ENCODE data around the gene ERICH6B. TPM values are rescaled to one million over a fixed set of nuclear protein-coding genes. Genes with fewer than 3 reads are reported as not detected.

ERICH6B gene
- polyA plus RNA-seq, 1 of the 3 experiments (the other 2 are of a cell fraction): not detected

DNA sequence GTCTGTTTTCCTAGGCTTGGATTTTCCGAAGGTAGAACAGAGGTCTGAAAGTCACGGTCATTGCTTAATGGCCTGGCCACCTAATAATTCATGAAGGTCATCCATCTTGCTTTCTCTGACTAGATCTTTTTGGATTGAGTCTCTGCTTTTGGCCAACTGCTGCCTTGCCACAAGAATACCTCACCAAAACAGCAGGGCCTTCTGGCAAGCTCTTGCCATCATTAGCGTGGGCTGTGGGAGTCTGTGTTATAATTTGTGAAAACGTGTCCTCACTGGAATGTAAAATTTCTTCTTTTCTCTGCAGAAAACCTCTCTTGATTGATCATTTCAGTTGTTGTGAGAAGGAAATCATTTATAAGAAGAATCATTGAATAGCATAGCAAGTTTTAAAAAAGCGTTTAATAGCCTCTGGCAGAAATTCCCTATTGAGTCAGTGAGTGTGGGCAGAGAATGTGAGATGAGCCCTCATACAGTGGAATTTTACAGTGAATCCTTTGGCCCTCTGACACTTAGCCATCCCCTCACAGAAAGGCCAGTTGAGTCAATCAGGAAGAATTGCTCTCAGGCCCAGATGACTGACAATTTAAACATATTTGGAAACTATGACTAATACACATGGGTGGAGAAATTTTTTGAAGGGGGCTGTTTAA lies 43.2 kb upstream of the ERICH6B start:
- DNase-seq: no peak
- Histone ChIP-seq H3K4me1 (ENCODE audit: control insufficient read depth in 1 of 2, insufficient read depth in 2 of 2, low read depth in 1 of 2, low read length in 1 of 2) (no peaks in the 10 kb centered on the region), H2AFZ (ENCODE audit: low read depth) (no peak overlapping the region), H3K9me3 (no peaks in the 10 kb centered on the region), H3K36me3 (replicated peaks in 1 of 2; ENCODE audit: control insufficient read depth in 1 of 2, insufficient read depth in 2 of 2, low read length in 1 of 2) (no peaks in the 10 kb centered on the region), H3K79me2 (ENCODE audit: insufficient read depth) (no peaks in the 10 kb centered on the region), H3F3A (replicated peaks; ENCODE audit: insufficient read depth) (no peaks in the 10 kb centered on the region), H3K9ac (no peak overlapping the region), H3K9me2 (no peaks in the 10 kb centered on the region), H3K27ac (ENCODE audit: low read depth in 2 of 2, low read length in 1 of 2) (no peak overlapping the region), H3K4me3 (ENCODE audit: low read depth in 2 of 2, low read length in 1 of 2) (no peak overlapping the region), H3K4me2 (no peak overlapping the region), H4K20me1 (ENCODE audit: insufficient read depth) (no peaks in the 10 kb centered on the region), H3K27me3 (ENCODE audit: insufficient read depth) (no peaks in the 10 kb centered on the region)
- CTCF ChIA-PET: no interaction called here
- WGBS (ENCODE audit: low lambda C conversion rate): 45% methylated on average over 5 of the region's 5 CpGs
- TF ChIP-seq JUND (IDR thresholded peaks at IDR 0.05): no peak
- TF ChIP-seq EP300 (IDR thresholded peaks at IDR 0.05; ENCODE audit: borderline replicate concordance in 1 of 2, low read depth in 1 of 2, low read length in 1 of 2): no peak
- no peak for TF ChIP-seq YY1 (IDR thresholded peaks at IDR 0.05; ENCODE audit: low read depth)
- no peak for TF ChIP-seq SIN3A (IDR thresholded peaks at IDR 0.05; ENCODE audit: borderline replicate concordance, low read depth, low read length)
- TF ChIP-seq RAD21 (IDR thresholded peaks at IDR 0.05; ENCODE audit: low read length): no peak
- TF ChIP-seq GABPA (IDR thresholded peaks at IDR 0.05; ENCODE audit: low read depth): no peak
- TF ChIP-seq, protein P1, sequence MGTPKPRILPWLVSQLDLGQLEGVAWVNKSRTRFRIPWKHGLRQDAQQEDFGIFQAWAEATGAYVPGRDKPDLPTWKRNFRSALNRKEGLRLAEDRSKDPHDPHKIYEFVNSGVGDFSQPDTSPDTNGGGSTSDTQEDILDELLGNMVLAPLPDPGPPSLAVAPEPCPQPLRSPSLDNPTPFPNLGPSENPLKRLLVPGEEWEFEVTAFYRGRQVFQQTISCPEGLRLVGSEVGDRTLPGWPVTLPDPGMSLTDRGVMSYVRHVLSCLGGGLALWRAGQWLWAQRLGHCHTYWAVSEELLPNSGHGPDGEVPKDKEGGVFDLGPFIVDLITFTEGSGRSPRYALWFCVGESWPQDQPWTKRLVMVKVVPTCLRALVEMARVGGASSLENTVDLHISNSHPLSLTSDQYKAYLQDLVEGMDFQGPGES (IDR thresholded peaks at IDR 0.05; ENCODE audit: low read depth, low read length): no peak
- TF ChIP-seq, protein P2, sequence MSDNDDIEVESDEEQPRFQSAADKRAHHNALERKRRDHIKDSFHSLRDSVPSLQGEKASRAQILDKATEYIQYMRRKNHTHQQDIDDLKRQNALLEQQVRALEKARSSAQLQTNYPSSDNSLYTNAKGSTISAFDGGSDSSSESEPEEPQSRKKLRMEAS (IDR thresholded peaks at IDR 0.05; ENCODE audit: low read depth): no peak
- TF ChIP-seq TCF12 (IDR thresholded peaks at IDR 0.05): no peak
- no peak for TF ChIP-seq CHD2 (IDR thresholded peaks at IDR 0.05; ENCODE audit: low read length, partially characterized antibody)
- TF ChIP-seq ELF1 (IDR thresholded peaks at IDR 0.05): no peak
- no peak for TF ChIP-seq SMC3 (IDR thresholded peaks at IDR 0.05; ENCODE audit: low read depth, low read length)
- TF ChIP-seq, protein P3, sequence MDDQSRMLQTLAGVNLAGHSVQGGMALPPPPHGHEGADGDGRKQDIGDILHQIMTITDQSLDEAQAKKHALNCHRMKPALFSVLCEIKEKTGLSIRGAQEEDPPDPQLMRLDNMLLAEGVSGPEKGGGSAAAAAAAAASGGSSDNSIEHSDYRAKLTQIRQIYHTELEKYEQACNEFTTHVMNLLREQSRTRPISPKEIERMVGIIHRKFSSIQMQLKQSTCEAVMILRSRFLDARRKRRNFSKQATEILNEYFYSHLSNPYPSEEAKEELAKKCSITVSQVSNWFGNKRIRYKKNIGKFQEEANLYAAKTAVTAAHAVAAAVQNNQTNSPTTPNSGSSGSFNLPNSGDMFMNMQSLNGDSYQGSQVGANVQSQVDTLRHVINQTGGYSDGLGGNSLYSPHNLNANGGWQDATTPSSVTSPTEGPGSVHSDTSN (IDR thresholded peaks at IDR 0.05): no peak
- TF ChIP-seq, protein P4, sequence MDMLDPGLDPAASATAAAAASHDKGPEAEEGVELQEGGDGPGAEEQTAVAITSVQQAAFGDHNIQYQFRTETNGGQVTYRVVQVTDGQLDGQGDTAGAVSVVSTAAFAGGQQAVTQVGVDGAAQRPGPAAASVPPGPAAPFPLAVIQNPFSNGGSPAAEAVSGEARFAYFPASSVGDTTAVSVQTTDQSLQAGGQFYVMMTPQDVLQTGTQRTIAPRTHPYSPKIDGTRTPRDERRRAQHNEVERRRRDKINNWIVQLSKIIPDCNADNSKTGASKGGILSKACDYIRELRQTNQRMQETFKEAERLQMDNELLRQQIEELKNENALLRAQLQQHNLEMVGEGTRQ (IDR thresholded peaks at IDR 0.05; ENCODE audit: borderline replicate concordance, low read depth, low read length): no peak
- TF ChIP-seq, protein P5, sequence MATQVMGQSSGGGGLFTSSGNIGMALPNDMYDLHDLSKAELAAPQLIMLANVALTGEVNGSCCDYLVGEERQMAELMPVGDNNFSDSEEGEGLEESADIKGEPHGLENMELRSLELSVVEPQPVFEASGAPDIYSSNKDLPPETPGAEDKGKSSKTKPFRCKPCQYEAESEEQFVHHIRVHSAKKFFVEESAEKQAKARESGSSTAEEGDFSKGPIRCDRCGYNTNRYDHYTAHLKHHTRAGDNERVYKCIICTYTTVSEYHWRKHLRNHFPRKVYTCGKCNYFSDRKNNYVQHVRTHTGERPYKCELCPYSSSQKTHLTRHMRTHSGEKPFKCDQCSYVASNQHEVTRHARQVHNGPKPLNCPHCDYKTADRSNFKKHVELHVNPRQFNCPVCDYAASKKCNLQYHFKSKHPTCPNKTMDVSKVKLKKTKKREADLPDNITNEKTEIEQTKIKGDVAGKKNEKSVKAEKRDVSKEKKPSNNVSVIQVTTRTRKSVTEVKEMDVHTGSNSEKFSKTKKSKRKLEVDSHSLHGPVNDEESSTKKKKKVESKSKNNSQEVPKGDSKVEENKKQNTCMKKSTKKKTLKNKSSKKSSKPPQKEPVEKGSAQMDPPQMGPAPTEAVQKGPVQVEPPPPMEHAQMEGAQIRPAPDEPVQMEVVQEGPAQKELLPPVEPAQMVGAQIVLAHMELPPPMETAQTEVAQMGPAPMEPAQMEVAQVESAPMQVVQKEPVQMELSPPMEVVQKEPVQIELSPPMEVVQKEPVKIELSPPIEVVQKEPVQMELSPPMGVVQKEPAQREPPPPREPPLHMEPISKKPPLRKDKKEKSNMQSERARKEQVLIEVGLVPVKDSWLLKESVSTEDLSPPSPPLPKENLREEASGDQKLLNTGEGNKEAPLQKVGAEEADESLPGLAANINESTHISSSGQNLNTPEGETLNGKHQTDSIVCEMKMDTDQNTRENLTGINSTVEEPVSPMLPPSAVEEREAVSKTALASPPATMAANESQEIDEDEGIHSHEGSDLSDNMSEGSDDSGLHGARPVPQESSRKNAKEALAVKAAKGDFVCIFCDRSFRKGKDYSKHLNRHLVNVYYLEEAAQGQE (IDR thresholded peaks at IDR 0.05; ENCODE audit: low read depth, low read length): no peak
- TF ChIP-seq FOSL2 (IDR thresholded peaks at IDR 0.05; ENCODE audit: borderline replicate concordance, low read depth): no peak
- TF ChIP-seq RXRA (IDR thresholded peaks at IDR 0.05; ENCODE audit: borderline replicate concordance, low read depth): no peak
- no peak for TF ChIP-seq NFIC (IDR thresholded peaks at IDR 0.05; ENCODE audit: borderline replicate concordance)
- POLR2A ChIA-PET: no interaction called here

All from SK-N-SH (cell line).